HG03108 (cell line): Measurements from ENCODE around the gene ZNF513.
"Not testable (repeated sequence)": the region's sequence is repeated elsewhere in the genome, so short reads cannot be mapped to it uniquely, and the experiment has no call there.

Experiments
- ATAC-seq: cut with Tn5 transposase; IDR thresholded peaks from one replicate; pipeline ENCODE4 v1.9.1; 2021; ENCODE audit warnings: moderate library complexity; ENCODE audit not compliant: unreplicated experiment

The ZNF513 gene

DNA sequence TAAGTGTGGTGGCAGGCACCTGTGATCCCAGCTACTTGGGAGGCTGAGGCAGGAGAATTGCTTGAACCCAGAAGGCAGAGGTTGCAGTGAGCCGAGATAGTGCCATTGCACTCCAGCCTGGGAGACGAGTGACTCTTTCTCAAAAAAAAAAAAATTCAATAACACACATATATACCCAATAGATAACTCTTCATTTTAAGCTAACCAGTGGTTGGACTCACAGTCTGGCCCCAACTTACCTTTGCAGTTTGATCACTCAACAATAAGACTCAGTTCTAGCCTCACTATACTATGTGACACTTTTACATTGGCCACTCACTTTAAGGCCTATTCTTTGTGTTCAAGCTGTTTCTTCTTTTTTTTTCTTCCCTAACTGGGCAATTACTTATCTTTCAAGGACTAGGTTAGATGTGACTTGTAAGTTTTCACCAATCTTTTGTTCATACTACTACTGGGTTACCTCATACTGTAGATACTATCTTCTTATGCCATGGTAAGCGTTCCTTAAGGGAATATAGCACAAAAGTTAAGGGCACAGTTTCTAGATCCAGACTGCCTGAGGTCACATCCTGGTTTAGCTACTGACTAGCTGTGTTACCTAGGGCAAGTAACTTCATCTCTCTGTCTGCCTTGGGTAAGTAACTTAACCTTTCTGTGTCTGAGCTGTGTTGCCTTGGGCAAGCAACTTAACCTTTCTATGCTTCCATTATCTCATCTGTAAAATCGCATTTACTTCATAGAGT, 17.7 kb downstream of the ZNF513 start:
- no peak for ATAC-seq

DNA sequence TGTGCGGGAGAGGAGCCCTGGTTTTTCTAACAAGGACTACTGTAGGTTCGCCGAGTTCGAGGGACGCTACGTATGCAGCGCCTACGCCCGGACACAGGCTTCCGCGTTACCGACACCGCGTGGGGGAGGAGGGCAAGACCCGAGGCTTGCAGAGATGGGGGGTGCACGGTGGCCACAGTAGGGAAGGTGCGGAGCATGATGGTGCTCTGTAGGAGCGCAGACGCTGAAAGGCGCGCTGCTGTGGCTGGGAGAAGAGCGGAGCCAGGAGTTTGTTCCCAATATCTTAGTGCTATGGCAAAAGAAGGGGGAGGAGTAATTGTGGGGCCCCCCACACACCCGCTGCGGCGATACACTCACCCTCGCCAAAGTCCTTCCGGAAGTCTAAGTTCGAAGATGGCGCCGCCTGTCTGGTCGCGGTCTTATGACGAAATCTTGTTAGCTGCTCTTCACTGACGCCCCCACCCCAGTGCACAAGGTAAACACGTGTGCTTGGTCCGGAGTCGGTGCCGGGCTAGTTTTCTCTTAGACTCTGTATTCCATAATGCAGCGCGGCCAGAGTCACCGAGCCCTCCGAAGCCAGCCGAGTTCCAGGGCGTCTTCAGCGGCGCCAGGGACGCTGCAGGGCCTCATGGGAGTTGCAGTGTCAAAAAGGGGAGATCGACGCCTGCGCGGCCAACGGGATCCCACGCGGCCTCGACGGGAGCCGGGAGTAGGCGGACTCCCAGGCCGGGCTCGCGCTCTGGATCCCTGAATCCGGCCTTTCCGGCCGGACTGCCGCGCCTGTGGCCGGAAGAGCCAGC, 24.0 kb downstream of the ZNF513 start, which contains the start of gene GTF3C2:
GTF3C2 (minus strand) TSS at position 383 of the 800 bp plus-strand sequence. CDS start 13,210 bp downstream, outside the sequence.
- peak; percentile 81 for ATAC-seq

DNA sequence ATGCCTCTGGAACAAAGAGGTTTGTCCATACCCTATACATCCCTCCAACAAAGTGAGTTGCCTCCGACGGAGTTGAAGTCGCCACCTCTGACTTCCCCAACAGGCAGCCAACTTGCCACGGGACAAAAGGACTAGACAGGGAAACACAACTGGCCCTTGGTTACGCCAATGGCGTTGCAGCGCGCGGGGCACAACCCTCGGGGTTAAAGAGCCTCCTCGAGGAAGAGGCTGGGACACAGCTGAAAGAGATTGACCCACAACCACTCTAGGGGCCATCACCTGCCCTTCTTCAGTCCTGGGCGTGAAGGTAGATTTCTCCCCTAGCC, 24.5 kb downstream of the ZNF513 start:
- peak; percentile 29 for ATAC-seq

DNA sequence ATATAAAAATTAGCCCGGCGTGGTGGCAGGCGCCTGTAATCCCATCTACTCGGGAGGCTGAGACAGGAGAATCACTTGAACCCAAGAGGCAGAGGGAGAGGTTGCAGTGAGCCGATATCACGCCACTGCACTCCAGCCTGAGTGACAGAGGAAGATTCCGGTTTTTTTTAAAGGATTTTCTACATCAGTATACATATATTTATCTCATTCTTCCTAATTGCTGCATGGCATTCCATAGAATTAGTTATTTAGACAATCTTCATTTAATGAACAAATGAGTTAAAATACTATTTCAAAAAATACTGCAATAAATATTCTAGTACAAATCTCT, 26.0 kb downstream of the ZNF513 start:
- no peak for ATAC-seq

DNA sequence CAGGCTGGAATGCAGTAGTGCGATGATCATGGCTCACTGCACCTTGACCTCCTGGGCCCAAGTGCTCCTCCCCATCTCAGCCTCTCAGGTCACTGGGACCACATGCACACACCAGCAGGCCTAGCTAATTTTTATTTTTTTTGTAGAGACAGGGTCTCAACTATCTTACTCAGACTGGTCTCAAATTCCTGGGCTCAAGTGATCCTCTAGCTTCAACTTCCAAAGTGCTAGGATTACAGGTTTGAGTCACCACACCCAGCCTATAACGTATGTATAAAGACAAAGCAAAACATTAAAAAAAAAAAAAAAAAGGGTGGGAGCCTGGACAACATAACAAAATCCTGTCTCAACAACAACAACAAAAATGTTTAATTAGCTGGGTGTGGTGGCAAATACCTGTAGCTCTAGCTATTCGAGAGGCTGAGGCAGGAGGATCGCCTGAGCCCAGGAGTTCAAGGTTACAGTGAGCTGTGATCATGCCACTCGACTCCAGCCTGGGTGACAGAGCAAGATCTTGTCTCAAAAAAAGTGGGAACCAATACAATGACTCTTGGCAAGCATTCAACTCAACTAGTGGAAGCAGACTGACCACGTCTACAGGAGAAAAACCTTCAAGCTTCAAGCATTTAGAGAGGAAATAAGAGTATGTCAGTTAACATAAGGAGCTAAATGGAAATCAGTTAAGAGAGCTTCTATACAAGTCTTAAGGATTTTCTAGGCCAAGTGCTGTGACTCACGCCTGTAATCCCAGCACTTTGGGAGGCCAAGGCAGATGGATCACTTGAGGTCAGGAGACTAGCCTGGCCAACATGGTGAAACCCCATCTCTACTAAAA, 26.6 kb downstream of the ZNF513 start:
- no peak for ATAC-seq

DNA sequence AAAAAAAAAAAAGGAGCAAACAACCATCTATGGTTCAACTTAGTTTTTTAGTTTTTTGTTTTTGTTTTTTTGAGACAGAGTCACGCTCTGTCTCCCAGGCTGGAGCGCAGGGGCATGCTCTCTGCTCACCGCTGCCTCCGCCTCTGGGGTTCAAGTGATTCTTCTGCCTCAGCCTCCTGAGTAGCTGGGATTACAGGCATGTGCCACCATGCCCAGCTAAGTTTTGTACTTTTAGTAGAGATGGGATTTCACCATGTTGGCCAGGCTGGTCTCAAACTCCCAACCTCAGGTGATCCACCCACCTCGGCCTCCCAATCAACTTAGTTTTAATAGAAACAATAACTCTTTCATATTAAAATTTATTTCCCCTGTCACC, 27.2 kb downstream of the ZNF513 start:
- ATAC-seq = not testable (repeated sequence)

DNA sequence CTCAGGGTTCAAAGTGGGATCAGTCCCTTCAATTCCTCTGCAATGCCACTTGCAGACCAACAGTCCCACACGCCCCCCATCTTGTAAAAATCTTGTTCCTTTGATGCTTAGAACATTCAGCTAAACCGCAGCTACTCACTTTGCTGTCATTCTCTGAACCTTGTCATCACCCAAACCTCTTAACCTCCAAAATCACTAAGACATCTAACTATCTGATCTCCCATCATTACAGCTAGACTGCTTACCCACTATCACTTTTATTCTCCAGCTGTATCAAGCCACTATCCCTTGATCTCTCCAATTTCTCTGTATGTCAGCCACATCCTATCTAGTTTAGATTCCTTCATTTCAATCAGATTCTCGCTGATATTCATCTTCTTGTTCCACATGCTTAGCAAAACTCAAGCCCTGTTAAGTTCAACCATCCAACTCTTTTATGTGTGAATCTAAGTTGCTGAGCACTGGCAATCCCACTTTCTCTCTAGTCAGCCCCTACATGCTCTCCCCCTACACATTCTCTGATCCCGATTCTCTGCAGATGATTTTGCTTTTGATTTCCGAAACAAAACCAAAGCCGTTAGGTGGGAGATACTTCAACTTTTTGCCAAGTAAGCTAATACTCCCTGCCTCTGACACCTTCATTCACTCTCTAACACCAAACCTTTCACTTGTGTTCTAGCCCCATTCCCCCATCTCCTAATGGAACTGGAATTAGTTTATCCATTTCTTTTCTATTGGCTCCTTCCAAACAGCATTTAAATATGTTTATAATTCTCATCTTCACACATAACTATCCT, 28.5 kb downstream of the ZNF513 start:
- no peak for ATAC-seq

DNA sequence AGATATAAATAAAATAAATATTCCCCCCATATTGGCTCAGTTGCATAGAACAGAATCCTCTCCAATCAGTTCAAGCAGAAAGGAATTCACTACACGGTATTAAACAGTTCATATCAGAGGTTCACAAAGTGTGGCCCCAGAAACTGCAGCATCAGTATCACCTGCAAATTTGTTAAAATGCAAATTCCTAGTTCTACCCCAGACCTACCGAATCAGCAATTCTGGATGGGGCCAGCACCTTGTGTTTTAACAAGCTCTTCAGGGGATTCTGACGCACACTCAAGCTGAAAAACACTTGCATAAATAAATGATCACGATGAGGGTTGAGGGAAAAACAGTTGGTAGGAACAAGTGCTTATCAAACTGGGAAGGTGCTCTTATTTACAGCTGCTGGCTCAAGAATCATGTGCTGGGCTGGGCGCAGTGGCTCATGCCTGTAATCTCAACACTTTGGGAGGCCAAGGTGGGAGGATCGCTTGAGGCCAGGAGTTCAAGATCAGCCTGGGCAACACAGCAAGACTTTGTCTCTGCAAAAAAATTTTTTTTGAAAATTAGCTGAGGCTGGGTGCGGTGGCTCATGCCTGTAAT, 30.3 kb downstream of the ZNF513 start:
- ATAC-seq = no peak

GRCh38 chr2:27347641-27348040, 32.9 kb downstream of the ZNF513 start:
- no peak for ATAC-seq

DNA sequence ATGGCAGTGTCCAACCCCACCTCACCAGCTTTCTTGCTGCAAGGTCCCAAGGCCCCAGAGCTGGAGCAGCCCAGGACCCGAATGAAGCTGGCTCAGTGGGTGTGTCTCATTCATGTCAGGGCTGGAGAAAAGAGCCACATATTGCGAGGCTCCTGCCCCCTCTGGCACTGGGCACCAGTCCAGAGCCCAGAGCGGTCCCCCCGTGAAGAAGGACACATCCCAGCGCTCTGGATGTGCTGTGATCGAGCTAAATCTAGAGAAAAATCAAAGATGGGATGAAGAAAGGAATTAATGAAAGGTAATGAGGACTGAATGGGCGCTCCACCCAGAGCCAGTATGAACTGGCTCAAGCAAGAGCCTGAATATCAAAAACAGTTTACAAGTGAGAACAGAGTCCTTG, 44.4 kb downstream of the ZNF513 start:
- ATAC-seq = no peak

DNA sequence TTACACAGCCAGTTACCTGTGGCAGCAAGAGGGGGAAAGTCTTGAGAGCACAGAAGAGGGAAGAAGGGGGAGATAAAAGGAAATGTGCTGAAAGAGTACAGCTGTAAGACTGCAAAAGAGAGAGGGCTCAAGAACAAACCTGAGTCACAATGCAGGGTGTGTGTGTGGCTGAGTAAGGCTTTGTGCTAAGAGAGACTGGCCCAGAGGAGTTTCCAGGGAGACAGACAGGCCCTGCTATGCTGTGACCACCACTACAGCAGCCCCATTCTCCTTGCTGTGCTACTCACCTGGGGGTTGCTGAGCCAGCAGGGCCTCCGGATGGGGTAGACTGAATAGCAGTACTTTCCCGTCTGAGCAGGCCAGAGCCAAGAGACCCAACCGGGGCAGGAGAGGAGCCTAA, 45.2 kb downstream of the ZNF513 start:
- ATAC-seq = no peak
